ENCODE data around the gene CA4. TPM values are rescaled to one million over a fixed set of nuclear protein-coding genes. Genes with fewer than 3 reads are reported as not detected.

CA4 gene
- total RNA-seq, 2 donors from 2014 or later = 1.5 to 3.0 TPM

GRCh38 chr17:60102632-60103096 is 47.1 kb upstream of the CA4 start:
- no peak overlapping the region for H3K27ac Mint-ChIP-seq
- H3K36me3 Mint-ChIP-seq (ENCODE audit: low read depth) = no peaks in the 10 kb centered on the region
- Histone ChIP-seq H3K27me3 (ENCODE audit: control insufficient read depth, insufficient read depth, low read length, poor library complexity, severe bottlenecking) (no peaks in the 10 kb centered on the region), H3K9ac (ENCODE audit: extremely low read depth, low read length, poor library complexity, severe bottlenecking) (no peak overlapping the region), H3K36me3 (ENCODE audit: control insufficient read depth, insufficient read depth, low read length) (no peaks in the 10 kb centered on the region), H3K27ac (ENCODE audit: low read depth, low read length) (no peak overlapping the region), H3K9me3 (ENCODE audit: control insufficient read depth, low read length) (no peaks in the 10 kb centered on the region), H3K4me1 (ENCODE audit: control insufficient read depth, insufficient read depth, low read length) (no peaks in the 10 kb centered on the region), H3K4me3 (ENCODE audit: low read length) (no peak overlapping the region)
- 45 to 78% methylated on average over 11 to 19 of the region's 20 CpGs for WGBS, 2 experiments (ENCODE audit: insufficient coverage in 1 of 2, insufficient read length in 1 of 2)
- H3K27me3 Mint-ChIP-seq (ENCODE audit: insufficient read depth) = no peaks in the 10 kb centered on the region
- TF ChIP-seq CTCF (conservative IDR thresholded peaks at IDR 0.05) = no peak
- H3K4me1 Mint-ChIP-seq = peaks cover 3% of the 10 kb centered on the region
- H3K9me3 Mint-ChIP-seq = no peaks in the 10 kb centered on the region
- H3K4me3 Mint-ChIP-seq = peak overlapping the region; percentile 13
- DNase-seq = peak; percentile 50

- H3K27ac Mint-ChIP-seq = no peak overlapping the region
- no peaks in the 10 kb centered on the region for H3K9me3 Mint-ChIP-seq
- H3K27me3 ChIP-seq (ENCODE audit: control insufficient read depth, insufficient read depth, low read length, poor library complexity, severe bottlenecking) = no peaks in the 10 kb centered on the region
- TF ChIP-seq CTCF (conservative IDR thresholded peaks at IDR 0.05) = no peak
- no peaks in the 10 kb centered on the region for H3K36me3 Mint-ChIP-seq (ENCODE audit: low read depth)
- H3K9ac ChIP-seq (ENCODE audit: extremely low read depth, low read length, poor library complexity, severe bottlenecking) = no peak overlapping the region
- H3K27ac ChIP-seq (ENCODE audit: low read depth, low read length) = no peak overlapping the region
- 76 to 93% methylated on average over 2 of the region's 4 CpGs for WGBS, 2 experiments (ENCODE audit: insufficient coverage in 1 of 2, insufficient read length in 1 of 2)
- peak; percentile 30 for DNase-seq
- H3K4me1 ChIP-seq (ENCODE audit: control insufficient read depth, insufficient read depth, low read length) = no peaks in the 10 kb centered on the region
- H3K9me3 ChIP-seq (ENCODE audit: control insufficient read depth, low read length) = no peaks in the 10 kb centered on the region
- peaks cover 3% of the 10 kb centered on the region for H3K4me1 Mint-ChIP-seq
- H3K27me3 Mint-ChIP-seq (ENCODE audit: insufficient read depth) = no peaks in the 10 kb centered on the region
- no peaks in the 10 kb centered on the region for H3K36me3 ChIP-seq (ENCODE audit: control insufficient read depth, insufficient read depth, low read length)
- H3K4me3 Mint-ChIP-seq = no peak overlapping the region
- H3K4me3 ChIP-seq (ENCODE audit: low read length) = no peak overlapping the region
Observed at GRCh38 chr17:60103957-60104356, 45.8 kb upstream of the CA4 start.

- no peaks in the 10 kb centered on the region for H3K36me3 ChIP-seq (ENCODE audit: control insufficient read depth, insufficient read depth, low read length)
- Mint-ChIP-seq H3K27ac (no peak overlapping the region), H3K36me3 (ENCODE audit: low read depth) (no peaks in the 10 kb centered on the region), H3K27me3 (ENCODE audit: insufficient read depth) (no peaks in the 10 kb centered on the region), H3K4me1 (peaks cover 3% of the 10 kb centered on the region), H3K4me3 (no peak overlapping the region), H3K9me3 (no peaks in the 10 kb centered on the region)
- H3K9ac ChIP-seq (ENCODE audit: extremely low read depth, low read length, poor library complexity, severe bottlenecking) = no peak overlapping the region
- no peak for TF ChIP-seq CTCF (conservative IDR thresholded peaks at IDR 0.05)
- H3K27ac ChIP-seq (ENCODE audit: low read depth, low read length) = no peak overlapping the region
- no peaks in the 10 kb centered on the region for H3K27me3 ChIP-seq (ENCODE audit: control insufficient read depth, insufficient read depth, low read length, poor library complexity, severe bottlenecking)
- 91 to 92% methylated on average over 4 to 5 of the region's 5 CpGs for WGBS, 2 experiments (ENCODE audit: insufficient coverage in 1 of 2, insufficient read length in 1 of 2)
- H3K4me1 ChIP-seq (ENCODE audit: control insufficient read depth, insufficient read depth, low read length) = no peaks in the 10 kb centered on the region
- peak; percentile 34 for DNase-seq
- no peak overlapping the region for H3K4me3 ChIP-seq (ENCODE audit: low read length)
- H3K9me3 ChIP-seq (ENCODE audit: control insufficient read depth, low read length) = no peaks in the 10 kb centered on the region
Observed at GRCh38 chr17:60106340-60107059, 43.3 kb upstream of the CA4 start.

Data from endodermal cell (in vitro differentiated cells).